GM21423 (cell line): ENCODE data around the gene ZBTB32.

ENCODE experiments used
- ATAC-seq: cut with Tn5 transposase; IDR thresholded peaks from one replicate; pipeline ENCODE4 v1.9.1; 2021; ENCODE audit warnings: mild to moderate bottlenecking, moderate library complexity; ENCODE audit not compliant: unreplicated experiment

The ZBTB32 gene

DNA sequence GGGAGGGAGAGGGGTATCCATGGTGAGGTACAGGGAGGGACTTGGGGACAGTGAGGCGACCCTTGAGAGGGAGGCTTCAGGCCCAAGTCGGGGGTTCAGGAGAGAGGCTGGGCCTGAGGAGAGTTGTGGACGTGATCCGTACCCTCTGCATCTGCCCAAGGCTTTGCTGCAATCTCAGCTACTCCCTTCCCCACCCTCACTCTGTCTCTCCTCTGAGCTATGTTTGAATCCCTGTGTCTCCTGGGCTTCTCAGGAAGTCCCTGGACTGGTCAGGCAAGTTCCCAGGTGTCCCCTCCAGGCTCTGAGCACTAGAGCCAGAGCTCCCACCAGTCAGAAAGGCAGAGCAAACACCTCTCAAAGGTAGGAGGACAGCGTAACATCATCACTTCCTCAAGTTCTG lies 45.8 kb downstream of the ZBTB32 start:
- no peak for ATAC-seq

DNA sequence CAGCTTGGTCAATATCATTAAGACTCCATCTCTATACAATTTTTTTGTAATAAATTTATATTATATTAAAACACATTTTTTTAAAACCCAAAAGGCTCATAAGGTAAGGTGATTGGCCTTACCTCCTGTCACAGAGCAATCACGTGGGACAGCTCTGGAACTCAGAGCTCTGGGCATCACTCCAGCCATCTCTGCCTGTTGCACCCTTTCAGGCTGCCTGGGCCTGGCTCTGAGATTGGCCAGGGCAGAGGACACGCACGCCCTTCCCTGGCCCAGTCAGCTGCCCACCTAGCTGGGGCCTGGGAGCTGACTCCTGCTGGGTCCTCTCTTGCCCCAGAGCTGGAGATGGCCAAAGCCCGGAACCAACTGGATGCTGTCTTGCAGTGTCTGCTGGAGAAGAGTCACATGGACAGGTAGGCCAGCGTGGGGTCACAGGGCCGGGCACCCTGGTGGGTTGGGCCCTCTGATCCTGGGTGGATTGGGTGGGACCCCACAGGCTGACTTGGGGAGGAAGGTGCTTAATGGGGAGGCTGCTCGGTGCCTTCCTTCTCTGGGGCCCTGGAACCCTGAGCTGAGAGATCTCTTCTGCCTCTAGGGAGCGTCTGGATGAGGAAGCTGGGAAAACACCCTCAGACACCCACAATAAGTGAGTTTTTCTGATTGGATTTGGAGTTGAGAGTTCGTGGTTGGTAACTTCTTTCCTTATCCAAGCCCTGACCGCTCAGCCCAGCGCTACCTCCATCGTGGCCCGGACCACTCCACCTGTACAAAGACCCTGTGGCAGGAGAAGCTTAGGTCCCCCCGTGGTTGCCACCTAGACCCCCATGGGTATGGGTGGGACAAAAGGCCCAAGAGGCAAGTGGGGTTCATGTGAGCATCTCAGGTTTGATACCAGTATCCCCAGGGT lies 47.7 kb downstream of the ZBTB32 start:
- ATAC-seq, result no peak

DNA sequence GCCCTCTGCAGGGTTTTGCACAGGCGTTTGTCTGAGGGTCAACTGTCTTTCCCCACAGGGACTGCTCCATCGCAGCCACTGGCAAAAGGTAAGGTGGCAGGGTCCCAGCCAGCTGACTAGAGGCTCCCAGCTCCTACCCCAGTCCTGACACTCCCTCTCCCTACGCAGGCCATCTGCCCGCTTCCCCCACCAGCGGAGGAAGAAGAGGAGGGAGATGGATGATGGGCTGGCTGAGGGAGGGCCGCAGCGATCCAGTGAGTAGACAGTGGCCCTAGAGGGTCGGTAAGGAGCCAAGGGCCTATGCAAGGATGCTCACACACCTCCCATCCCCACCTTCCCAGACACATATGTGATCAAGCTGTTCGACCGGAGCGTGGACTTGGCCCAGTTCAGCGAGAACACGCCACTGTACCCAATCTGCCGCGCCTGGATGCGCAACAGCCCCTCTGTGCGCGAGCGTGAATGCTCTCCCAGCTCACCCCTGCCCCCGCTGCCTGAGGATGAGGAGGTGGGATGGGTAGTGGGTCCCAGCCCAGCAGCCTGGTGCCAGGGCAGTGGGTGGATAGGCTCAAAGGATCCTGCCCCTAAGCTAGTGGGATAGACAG lies 48.5 kb downstream of the ZBTB32 start:
- ATAC-seq, result no peak

DNA sequence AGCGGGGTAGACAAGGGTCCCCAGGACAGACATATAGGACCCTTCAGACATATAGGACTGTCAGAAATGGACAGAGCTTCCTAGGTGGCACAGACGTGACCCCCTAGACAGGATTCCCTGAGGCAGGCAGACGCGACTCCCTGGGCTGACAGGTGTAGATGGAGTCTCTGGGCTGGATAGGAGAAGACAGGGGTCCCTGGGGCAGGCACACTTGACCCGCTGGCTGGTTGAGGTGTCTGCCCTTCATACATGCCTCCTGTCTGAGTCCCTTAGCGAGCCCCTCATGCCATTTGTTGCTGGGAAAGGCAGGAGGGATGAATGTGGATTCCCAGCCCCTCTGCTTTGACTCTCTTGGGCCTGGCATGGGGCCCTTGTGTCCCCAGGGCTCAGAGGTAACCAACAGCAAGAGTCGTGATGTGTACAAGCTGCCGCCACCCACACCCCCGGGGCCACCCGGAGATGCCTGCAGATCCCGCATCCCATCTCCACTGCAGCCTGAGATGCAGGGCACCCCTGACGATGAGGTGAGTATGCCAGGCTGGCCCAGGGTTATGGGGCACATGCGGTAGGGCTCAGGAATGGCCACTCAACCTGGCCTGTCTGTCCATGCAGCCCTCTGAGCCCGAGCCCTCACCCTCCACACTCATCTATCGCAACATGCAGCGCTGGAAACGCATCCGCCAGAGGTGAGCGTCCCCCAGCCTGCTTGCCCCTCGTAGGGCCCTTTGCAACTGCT lies 49.4 kb downstream of the ZBTB32 start:
- ATAC-seq, result no peak

- no peak for ATAC-seq
These were observed 50.2 kb downstream of the ZBTB32 start for GRCh38 chr19:35754370-35755130.

DNA sequence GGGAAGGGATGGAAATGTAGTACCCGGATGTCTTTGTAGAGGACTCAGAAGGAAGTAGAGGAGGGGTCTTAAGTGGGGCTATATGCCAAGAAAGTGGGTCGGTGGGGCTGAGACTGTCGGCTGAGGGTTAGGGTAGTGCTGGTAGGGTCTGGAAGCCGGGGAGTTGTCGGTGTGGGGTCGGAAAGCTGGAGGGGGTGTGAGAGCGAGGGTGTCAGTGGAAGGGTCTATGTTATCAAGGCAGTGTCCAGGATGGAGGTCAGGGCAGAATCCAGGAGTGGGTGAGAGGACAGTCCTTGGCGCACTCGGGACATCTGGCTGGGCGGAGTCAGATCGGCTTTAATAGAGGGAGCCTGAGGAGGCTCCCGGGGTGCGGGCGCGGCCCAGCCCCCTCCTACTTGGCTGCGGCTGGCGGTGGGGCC lies 50.8 kb downstream of the ZBTB32 start:
- no peak for ATAC-seq

DNA sequence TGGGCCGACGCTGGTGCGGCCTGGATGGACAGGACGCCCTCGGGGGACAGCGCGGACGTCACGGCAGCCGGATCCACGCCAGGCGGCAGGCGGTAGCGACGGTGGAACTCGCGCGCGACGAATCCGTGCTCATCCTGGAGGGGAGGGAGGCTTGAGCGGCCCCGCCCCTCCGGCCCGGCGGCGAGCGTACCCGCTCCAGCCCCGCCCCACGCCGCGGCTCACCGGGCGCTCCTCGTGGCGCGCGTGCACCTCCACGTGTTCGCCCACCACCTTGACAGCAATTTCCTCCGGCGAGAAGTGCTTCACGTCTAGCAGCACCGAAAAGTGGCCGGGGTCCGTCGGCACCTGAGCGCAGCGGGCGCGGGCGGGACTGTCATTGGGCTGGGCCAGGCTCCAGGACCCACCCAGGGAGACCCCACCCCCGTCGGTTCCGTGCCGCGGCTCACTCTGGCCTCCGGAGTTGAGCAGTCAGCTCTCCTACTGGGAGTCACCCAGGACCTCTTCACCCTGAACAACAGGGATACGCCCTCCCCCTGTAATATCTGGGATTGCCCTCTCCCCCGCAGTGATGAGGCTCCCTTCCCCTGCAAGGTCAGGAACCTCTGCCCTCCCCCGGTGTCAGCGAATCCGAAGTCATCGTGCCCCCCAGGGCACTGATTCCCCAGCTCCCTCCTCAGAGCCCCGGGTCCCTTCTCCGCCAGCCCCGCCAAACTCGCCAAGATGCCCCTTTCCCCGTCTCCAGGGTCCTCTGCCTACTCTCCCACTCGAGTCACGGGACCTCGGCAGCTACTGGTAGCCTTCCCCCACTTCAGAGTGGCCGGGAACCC lies 51.4 kb downstream of the ZBTB32 start:
- ATAC-seq, result no peak

DNA sequence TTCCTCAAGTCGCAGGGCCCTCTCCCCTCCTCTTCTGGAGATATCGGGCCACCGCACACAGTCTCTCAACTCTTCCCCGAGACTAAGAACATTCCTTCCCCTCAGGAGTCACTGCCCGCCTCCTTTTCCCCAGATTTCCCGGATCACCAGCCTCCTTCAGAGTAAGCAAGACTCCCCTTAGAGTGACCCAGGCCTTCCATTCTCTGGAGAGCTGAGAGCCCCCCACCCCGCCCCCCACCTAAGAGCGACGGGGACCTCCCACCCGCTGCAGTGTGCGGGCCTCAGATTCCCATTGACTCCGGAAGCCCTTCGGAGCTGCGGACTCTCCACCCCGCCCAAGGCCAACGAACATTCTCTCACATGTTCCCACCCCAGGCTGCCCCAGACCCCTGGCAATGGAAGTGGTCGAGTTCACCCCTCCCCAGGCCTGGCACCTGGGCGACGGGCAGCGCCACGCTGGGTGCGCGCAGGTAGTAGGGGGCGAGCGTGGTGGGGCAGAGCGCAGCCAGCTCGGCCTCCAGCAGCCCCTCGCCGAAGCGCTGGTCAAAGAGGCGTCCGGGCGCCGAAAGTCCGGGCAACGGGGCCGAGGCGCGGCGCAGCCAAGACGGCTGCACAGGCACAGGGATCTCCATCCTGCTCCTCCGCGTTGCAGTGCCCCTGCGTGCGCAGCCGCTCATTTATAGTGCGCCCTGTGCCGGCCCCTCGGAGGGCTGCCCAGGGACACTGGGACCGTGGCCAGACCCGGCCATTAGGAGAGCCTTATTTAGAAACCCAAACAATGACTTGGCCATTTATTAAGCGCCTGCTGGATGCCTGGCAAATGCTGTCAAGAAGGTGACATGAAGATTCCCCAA lies 52.2 kb downstream of the ZBTB32 start, which contains the start of gene HSPB6:
HSPB6 (minus strand) TSS at position 653 of the 854 bp plus-strand sequence; CDS start at position 632, 21 bp downstream.
- no peak for ATAC-seq

DNA sequence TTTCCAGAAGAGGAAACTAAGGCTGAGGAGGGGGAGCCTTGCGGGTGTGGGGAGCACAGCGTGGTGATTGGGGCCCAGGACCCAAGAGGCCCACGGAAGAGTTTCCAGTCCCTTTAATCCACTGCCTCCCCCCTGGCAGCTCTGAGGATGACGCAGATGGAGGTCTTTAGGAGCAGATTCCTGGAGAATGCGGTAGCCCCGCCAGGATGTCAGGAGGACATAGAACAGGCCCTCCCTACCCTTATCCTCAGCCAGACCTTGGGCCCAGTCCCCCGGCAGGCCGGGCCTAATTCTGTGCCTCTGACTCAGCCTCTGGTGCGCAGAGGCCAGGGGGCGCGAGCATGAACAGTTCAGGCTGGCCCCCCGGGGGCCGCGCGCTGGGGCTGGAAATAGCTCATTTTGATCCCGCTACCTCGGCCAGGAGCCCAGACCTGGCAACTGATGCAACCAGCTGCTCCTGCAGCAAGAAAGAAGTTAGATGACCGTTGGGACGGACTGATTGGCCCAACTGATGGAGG lies 52.9 kb downstream of the ZBTB32 start:
- ATAC-seq, result no peak

DNA sequence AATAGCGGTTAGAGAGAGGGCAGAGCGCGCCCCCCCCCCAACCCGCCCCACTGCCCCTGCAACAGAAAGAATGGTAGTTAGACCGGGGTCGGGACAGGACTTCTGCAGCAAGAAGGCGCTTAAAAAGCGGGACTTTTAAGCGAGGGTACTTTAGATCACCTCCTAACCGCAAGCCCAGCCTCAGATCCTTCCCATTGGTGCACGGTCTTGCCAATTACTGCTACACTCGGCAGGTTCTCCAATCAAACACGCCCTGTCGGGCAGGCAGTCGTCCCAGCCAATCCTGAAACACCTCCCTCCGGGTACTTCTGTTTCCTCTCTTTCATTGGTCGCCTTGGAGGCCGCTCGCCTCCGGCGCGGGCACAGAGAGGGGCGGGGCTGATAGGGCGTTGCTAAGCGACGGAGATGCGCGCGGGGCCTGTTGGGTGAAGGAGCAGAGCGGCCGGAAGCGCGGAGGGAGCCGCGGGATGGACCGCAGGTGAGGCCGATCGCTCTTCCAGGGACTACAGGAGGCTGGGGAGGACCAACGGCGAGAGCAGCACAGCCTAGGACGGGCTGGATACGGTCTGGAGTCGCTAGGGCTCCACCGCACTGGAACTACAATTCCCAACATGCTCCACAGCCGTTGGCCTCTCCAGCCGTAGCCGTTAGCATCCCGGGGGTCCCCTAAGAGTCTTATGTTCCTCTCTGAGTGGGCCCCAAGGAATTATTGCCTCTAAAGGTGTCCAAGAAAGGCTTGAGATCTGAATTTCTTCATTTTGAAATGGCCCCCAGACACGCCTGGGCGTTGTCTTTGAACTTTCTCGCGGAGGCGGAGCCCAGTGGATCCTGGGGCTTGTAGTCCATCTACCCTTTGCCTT lies 53.6 kb downstream of the ZBTB32 start, which contains the start of gene PROSER3:
PROSER3 (plus strand) TSS at position 428 of the 860 bp plus-strand sequence; CDS start at position 468, 40 bp downstream.
- peak; percentile 92 for ATAC-seq

GRCh38 chr19:35759697-35760096 lies 55.3 kb downstream of the ZBTB32 start:
- ATAC-seq, result no peak

GRCh38 chr19:35760711-35761349 lies 56.5 kb downstream of the ZBTB32 start:
- ATAC-seq, result no peak

- no peak for ATAC-seq
These were observed 60.3 kb downstream of the ZBTB32 start for GRCh38 chr19:35764432-35765315.
